Activated T-cell treated with anti-CD3 and anti-CD28 coated beads for 24 hours (primary cell): Measurements from ENCODE around the gene TM2D3.

ENCODE experiments used
- DNase-seq: peaks from one replicate; pipeline ENCODE4 v3.0.0-alpha.2; 2020; ENCODE audit warnings: low read depth

Gene TM2D3

DNA sequence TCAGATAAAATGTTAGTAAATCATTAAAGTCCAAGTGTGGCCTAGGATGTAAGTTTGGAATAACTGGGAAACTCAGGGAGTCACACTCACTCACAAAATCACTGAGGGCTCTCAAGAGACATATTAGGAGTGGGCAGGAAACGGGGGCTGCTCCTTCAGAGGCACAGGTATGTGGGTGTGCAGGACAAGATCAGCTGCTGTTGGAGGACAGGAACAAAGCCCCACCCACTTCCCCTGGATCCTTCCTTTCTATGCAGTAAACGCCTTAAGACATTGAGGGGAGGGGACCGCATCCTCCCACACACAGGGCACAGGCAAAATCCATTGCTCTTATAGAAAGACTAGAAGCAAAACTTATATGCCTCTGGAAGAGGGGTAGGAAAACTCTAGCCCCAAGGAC, 30.2 kb downstream of the TM2D3 start:
- no peak for DNase-seq

DNA sequence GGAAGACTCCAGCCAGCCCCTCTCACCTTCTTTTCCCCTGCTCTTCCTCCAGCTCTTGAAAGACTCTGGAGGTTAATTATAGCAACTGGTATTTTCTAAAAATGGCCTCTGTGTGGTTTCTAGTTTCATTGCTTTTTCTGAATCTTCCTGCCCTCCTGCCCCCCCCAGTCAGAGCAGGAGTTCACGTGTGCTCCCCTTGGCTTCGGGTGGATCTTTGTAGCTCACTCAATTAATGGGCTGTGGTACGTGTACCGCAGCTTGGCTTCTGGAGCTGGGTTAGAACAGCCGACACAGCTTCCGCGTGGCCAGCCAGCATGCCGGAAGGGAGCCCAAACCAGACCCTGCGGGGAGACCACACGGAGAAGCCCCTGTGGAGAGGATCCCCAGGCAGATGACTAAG, 31.5 kb downstream of the TM2D3 start:
- DNase-seq, result no peak

DNA sequence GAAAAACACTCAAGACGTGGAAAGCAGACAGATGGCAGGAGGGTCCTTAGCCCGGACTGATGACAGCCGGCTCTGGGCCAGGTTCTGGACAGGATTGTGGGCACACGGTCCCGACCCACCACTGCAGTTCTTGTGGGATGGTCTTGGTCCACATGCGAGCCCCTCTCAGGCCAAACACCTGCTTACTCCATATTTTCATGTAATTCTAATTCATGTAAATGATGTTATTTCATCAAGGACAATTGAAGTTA, 32.6 kb downstream of the TM2D3 start:
- DNase-seq, result no peak

DNA sequence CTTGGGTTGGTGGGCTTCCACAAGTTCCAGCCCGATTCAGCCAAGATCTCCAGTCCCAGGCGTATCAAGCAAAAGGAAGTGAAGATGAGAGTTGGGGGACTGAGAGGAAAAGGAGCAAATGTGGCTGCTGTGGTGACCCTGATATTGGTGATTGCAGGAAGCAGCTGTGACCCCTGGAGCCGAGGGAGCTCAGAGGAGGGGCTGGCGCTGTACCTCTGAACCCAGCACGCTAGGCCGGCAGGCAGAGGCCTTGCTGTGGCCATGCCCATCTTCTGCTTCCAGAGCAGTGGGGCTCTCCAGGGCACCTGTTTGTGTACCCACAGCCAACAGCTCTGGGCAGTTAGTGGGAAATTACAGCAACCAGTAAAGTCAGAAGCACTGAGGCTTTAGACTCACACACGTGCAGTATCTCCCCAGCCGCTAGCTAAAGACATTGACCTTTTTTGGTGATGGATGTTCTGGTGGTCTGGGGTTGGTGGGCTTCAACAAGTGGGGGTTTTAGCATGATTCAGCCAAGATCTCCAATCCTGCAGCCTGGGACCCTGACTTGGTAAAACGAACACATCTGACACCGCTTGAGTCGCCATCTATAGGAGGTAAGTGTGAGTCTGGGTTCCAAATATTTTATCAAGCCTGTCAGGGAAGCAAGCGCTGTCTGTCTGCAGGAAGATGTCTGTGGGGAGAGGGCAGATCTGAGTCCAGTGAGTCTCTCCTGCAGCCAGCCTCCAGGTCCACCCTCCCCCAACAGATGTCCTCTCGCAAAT, 33.1 kb downstream of the TM2D3 start:
- DNase-seq, result no peak

DNA sequence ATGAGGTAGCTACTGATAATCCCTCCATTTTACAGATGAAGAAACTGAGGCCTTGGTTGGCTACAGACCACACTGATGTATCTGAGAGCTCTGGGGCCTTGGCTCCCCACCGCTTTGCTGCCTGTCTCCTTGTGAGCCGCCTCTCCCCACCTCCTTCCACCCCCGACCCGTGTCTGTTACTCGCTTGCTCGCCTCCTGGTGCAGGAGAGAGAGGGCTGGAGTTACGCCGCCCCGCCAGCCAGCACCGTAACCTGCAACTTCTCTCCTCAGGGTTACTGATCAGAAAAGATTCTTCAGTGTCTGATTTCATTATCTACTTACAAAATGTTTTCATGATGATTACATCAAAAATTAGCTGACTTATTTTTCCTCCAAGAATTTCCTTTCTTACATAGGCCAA, 34.1 kb downstream of the TM2D3 start:
- DNase-seq, result no peak

DNA sequence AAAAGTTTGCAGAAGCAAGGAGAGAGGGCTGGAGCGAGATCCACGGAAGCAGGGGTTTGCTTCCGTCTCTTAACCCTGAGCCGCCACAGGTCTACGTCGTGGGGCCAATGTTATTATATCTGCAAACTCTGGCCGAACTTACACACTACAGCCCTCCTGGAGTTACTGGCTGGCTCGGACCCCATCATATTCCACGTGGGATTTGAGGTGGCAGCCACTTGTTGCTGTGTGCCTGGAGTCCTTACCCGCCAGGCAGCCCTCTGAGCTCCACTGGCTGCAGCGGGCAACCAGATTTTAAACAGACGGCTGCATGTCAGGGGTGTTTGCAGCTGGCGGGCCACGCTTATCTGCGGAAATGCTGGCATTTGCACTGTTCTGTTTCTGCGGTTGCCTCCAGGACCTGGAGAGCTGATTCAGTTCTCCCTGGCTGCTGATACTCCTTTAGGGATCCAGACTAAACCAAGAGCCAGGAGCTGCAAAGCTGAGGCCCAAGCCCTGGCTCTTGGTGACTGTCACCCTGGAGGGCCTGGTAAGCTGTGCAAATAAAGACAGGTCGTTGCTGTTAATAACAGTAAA, 34.7 kb downstream of the TM2D3 start:
- DNase-seq, result no peak

DNA sequence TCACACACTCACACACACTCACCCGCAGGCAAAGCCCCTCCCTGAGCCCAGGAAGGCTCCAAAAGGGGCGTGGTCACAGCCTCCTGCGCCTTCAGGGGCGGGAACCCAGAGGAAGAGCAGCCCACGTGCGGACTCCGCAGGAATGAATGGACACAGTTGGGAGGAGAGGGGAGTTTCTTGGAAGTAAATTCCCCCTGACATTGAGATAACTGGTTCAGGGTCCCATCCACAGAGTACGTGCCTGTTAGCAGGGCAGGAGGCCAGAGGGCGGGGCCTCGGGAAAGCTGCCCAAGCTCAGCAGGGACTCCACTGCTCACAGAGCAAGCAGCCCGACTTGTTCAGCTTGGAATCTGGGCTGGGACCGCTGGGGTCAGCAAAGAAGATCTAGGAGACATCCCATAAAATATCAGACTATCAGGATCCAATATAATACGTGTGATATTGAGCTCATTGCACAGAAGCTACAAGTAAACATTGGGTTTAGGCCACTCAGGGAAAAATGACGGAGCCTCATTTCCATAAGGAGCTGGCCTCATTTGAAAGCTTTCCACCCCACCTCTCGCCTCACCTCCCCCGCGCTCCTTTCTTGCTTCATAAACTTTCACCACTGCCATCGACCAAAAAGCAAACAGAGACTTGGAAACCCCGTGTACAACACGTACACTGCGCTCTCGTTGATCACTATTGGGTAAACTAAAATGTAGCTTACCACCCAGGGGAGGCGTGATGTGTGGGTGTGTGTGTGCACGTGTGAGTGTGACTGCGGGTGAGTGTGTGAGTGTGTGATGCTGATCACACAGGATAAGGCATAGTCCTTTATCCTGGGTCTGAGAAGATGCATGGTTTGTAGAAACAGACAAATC, 36.0 kb downstream of the TM2D3 start:
- no peak for DNase-seq

- no peak for DNase-seq
Measured at GRCh38 chr15:101615414-101615985, 36.7 kb downstream of the TM2D3 start.

DNA sequence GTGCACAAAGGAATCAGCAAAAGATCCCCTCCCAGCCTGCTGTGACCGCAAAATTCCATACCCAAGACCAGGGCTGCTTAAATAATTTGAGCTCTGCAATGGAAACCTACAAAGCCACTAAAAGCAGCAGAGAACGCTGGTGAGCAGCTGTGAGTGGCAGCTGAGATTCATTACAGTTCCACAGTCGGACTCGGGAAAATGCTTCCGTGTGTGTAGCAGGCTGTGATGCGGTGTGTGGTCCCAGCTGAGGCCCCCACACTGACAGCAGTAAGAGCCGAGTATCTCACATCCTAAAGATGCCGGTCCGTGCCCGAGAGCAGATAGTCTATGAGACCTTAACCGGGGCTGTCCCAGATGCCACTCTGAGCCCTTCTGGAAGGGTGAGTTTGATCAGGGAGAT, 37.4 kb downstream of the TM2D3 start:
- DNase-seq, result no peak

- no peak for DNase-seq
Measured at GRCh38 chr15:101614001-101614585, 38.1 kb downstream of the TM2D3 start.

DNA sequence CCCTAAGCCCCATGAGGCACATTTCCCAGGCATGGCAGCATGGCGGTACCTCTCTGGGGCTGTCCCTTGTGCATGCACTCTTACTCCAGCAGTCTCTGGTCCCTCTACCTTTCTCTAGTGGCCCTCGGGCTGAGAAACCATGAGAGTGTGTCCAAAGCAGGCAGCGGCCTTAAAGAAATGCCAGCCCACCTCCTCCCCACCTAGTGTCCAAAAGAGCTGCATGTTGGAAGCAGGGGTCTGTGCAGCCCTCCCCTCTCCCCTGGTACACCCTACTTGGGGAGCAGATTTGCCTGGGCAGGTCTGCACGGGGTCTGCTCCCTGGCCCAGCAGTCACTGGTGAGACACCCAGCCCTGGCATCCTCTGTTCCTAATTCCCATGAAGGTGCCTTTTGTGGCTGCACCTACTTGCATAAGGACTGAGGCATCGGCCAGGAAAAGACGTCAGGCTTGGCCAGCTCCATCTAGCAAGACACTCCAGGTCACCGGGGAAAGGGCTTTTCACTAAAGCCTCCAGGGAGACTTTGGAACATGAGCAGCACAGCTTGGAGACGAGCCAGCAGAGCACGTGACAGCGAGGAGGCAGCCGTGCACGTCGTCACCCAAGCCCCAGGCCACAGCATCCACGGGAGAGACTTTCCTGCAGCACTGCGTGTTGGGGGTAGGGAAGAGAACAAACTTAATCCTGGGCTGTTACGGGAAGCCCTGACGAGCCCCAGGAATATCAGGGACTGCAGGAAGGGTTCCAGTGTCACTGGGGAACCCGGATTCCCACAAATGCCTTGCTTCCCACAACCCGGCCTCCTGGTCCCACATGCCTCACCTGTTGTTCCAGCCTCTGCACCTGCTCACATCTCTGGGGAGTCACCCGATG, 38.8 kb downstream of the TM2D3 start:
- DNase-seq, result no peak

DNA sequence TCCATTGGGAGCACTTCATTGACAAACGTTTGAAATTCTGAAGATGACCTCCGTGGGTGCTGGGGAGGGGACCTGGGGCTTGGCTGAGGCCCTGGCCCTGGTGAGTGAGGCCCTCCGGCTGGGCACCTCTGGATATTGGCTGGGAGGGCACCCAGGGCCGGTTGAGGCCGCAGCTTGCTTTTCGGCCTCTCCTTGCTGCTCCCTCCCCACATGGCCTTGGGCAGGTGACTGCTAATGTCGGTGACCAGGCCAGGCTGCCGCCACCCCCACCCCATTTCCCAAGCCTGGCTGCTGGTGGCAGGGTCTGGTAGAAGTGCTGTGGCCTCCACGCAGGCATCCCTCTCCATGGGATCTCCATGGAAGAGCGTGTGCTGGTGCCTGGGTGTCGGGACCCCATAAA, 39.5 kb downstream of the TM2D3 start:
- no peak for DNase-seq

GRCh38 chr15:101611580-101612299, 40.4 kb downstream of the TM2D3 start:
- no peak for DNase-seq

- no peak for DNase-seq
Measured at GRCh38 chr15:101611007-101611406, 41.2 kb downstream of the TM2D3 start.

- no peak for DNase-seq
Measured at GRCh38 chr15:101610611-101611000, 41.6 kb downstream of the TM2D3 start.

DNA sequence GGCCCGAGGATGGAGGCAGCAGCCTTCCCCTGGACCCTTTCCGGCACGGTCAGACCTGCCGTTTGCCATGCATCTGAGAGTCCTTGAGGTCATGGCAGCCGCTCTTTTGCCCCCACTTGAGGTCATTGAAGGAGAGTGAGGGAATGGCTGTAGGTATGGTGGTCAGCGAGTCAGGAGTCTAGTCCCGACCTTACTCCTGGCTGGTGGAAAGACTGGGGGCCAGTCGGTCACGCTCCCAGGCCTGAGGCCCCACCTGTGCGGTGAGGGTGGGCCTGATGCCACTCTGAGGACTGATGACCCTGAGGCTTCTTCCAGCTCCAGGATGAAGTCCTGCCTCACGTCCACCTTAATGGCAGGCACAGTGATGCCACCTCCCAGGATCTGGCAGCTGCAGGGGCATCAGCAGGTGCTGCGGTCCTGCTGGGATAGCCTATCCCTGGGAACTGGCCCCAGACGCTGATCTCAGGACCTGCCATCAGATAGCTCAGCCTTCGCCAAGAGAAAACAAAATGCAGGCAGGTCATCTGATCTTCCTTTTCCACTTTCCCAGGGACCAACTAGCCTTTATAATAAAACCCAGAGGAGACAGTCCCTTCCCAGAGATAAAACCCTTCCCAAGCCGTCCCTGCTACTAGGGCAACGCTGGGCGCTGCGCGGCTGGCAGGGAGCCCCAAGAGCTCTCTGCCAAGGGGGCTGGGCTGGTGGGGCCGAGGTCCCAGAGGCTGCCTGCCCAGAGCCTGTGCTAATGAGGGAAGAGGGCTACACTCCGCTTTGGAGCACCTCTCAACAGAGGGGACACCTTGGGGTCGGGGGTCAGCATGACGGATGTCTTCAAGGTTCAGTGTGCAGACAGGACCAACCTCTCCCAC, 42.2 kb downstream of the TM2D3 start:
- DNase-seq, result no peak

GRCh38 chr15:101608201-101608600, 44.0 kb downstream of the TM2D3 start:
- no peak for DNase-seq

GRCh38 chr15:101607108-101607507, 45.1 kb downstream of the TM2D3 start:
- DNase-seq, result no peak

- DNase-seq, result no peak
Measured at GRCh38 chr15:101604124-101604874, 47.9 kb downstream of the TM2D3 start.
